Activated CD4-positive, alpha-beta T cell treated with anti-CD3 and anti-CD28 coated beads for 4 hours (primary cell): ENCODE measurements around the gene CUBN.

Experiments
- DNase-seq, 2 donors: peaks; one replicate each; pipeline ENCODE4 v3.0.0-alpha.2; 2020

The CUBN gene

DNA sequence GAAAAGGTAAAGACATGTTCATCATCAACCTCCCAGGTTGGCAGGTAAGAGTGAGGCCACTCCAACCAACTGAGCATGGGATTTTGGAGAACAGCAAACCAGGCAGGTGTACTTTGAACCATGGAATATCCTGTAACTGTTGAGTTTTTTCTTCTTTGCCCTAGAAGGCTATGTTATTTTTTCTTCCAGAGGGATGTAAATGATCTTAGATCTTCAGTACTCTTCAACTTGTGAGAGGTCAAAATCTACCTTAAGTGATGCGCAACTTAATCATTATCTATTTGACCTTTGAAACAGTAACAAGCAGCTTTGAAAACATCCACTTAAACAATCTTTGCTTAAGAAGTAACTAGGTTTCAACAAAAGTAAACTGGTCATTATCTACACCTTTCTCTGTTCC is at the start of gene CUBN:
CUBN (minus strand) TSS at position 71 of the 400 bp plus-strand sequence; CDS start at position 25, 46 bp downstream.
- no peak for DNase-seq

DNA sequence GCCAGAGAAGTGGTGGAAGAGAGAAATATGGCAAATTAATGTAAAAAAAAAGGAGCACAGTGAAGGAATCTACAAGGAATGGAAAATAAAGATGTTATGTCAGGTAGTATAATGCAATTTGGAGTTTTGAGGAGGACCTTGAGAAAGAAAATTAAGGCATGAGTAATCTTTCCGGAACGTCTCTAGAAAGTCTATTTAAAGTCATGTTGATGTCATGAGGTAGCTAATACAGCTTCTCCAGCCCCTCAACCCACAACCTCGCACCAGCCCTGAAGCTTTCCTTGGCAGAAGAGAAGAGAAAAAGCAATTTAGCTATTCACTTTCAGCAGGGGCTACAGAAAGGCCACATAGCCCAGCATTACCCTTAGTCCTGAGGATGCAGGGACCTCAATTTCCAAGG is 49.4 kb upstream of the CUBN start:
- no peak for DNase-seq

DNA sequence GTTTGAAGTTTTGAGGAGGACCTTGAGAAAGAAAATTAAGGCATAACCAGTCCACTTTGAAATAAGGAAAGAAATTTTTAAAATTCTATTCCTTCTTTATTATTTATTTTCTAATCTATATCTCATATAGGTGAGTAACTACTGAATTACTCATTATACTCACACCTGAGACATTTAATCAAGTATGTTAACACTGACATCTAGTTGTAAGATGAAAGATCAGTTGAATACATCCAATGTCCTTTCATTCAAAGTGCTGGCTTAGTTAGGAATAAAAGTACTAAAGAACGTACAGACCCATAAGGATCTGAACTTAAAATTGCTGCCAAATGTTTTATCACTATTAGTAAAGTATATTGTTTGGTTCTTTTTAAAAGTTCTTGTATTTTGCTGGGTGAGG is 48.4 kb upstream of the CUBN start:
- DNase-seq: no peak

DNA sequence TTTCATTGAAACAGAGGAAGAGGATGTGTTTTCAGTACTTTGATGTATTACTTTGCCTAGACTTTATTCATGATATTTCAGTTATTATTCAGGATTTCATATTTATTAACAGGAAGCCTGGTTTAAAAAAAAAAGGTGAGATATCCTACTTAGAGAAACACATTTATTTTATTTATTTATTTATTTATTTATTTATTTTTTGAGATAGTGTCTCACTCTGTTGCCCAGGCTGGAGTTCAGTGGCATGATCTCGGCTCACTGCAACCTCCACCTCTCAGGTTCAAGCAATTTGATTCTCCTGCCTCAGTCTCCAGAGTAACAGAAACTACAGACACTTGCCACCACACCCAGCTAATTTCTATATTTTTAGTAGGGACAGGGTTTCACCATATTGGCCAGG is 47.4 kb upstream of the CUBN start:
- DNase-seq: no peak

DNA sequence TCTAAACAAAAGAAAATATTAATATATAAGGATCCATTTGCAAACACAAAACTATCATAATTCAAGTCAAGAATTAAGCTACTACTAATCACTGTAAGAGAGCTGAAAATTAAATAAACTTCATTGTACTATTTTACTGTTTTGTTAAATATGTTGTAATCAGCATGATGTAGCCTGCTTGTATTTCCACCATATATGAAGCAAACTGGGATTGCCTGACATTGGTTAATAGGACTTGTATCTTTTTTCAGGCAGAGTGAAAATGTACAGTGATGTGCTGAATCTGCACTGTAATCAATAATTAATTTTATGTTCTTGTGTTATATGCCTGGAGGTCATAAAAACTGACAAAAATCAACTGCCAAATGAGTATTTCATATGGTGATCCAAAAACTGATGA is 46.5 kb upstream of the CUBN start:
- no peak for DNase-seq

DNA sequence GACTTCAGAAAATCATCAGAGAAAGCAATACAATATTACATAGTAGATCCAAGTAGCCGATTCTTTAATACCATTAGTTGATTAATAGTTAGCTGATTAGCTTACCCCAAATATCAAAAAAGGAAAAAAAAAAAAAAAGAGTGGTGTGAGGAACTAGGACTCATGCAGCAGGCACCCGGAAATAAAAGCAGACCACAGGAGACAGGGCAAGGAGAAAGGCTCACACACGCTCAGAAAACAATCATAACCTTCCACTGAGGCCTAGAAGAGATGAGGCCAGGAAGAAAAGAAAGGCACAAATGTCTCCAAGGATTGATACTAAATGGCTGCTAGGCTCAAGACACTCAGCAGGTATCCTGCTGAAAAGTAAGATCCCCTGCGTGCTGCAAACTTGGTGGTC is 45.9 kb upstream of the CUBN start:
- no peak for DNase-seq

DNA sequence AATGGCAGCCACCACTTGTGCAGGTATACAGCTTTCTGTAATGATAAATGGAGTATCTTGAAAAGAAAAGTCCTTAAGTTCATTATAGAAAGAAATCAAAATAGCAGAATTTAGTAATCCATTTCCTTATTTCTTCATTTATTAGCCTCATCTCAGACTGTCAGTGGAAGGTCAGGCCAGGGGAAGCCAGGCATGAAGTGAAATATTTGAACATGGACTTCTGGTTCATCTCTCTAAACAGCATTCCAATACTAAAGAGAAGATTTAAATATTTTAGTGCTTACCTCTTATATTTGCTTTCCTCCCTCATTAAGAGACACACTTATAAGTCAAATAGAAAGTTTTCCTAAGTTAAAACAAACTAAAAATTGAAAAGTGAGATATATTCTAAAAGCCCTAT is 45.0 kb upstream of the CUBN start:
- no peak for DNase-seq

DNA sequence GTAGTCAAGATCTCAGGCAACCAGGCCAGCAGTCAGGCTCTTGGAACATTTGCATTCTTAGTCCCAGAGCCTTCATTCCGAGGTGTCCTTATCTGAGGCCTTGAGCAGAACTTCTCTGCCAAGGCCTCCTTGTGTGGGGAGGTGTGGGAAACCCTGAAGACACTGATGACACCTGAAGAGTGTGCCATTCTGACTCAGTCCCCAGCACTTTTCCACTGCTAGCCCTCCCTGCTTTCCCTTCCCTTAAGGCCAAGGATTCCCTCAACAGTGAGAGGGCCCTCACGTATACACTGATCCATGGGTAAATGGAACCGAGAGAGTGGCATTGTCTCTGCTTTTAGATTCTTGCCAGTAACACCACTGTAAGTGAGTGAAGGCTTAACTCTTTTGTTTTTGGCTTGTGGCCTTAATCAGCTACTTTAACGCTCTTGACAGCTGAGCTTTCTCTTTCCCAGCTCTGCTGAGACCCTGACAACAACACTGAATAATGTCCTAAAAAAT is 41.6 kb upstream of the CUBN start:
- no peak for DNase-seq

DNA sequence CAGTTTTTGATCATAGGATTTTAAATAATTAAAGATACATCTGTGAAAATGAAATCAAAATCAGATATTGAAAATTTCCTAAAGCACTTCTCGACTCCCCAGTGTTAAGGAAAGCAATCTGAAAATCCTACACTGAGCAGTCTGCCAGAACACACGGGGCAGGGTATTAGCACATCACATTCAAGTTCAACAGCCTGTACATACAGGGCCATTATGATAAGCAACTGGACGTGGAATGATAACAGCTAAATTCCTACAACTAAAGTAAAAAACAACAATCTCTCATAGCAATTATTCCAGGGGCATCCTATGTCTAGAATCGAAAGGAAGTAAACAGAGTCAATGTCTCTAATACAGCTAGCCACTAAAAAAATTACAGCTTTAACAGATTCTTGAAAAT is 40.2 kb upstream of the CUBN start:
- DNase-seq: no peak

DNA sequence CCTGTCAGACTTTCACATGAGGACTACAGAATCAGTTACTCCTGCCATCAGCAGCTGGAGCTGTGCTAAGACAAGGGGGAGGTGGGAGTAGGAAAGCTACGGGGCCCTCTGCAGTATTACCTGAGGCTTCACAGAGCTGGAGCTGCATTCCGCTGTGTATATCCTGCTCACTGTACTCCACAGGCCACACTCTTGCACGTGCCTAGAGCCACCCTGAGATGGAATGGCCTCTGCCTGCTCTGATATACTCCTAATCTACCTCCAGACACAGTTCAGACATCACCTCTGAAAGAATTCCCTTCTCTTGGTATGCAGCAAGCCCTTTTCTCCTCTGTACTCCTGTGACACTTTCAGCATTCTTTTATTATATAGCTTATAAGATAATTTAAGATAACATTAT is 37.1 kb upstream of the CUBN start:
- DNase-seq: no peak

DNA sequence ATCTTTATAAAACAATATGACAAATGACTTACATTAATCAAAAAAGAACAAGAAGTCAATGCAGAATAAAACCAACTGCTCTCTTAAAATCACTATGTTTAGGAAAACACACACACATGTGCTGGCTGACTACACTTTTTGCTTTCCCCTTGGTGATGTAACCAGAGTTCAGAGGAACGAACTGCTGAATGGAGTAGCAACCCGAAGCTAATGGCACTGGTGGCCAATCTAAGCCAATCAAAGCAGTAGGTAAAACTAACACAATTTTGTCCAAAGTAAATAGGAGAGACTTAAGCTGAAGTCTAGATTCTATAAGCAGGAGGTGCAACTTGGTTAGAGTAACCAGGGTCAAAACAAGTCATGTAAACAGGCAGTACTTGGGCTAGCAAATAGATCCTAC is 33.2 kb upstream of the CUBN start:
- no peak for DNase-seq

DNA sequence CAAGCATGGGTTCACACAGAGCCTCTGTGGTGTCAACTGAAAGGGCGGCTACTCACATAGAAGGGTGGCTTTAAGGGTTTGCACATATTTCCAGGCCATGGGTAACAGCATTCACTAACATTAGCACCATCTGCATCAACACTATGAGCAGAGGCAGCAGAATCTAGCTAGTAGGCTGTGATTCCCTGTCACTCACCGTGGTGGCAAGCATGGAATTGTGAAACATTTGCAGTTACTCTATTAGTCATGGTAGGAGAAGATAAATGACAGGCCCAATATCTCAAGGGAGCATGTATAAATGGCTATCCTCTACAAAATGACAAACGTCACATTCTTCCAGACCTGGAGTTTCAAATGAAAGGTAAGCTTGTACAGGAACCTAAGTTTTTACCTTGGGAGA is 32.2 kb upstream of the CUBN start:
- DNase-seq: no peak

DNA sequence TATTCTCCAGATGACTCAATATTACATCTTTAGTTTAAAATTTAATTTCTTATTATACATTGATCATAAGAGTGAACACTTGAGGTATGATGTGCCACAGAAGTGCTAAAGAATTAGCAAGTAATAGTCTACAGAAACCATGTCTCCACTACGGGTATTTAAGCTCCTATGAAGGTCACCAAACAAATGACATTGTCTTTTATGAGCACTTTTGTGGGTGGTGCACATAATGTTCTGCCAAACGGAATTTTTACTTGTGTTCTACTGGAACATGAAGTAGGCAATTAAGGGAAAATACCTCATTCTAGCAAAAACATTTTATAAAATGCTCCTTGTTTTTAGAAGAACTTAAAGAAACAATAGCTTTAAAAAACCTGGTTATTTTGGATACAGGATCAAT is 27.4 kb upstream of the CUBN start:
- DNase-seq: no peak

DNA sequence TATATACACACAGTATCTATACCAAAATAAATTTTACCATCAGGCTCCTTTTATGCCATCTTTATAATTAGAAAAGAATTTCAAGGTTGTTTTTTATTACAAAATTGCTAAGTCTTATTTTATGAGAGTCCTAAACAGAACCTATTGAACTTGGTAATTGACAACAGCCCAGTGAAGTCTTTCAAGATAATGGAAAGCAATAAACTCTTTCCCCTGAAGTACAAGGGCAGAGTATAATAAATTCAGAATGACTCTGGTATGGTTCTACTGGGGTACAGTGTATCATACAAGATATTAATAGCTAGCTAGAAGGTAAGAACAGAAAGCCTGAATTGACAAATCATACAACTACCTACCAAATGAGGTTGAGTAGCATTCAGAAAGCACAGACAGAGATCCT is 26.2 kb upstream of the CUBN start:
- no peak for DNase-seq

DNA sequence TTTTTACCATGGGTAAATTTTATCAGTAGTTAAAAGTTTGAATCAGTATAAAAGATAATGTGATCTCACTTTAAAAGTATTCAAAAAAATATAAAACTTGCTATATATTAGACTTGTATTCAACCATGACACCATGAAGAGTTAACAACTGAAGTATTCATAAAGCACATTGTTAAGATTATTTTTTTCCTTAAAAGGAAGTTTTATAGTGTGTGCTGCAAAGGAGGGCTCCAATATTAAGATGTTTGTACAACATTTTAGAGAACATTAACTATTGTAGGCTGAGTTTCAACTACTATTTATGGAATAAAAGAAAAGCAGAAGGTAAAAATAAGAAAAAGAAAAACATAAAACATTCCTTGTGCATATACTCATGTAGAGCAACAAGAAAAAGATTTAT is 24.5 kb upstream of the CUBN start:
- no peak for DNase-seq

DNA sequence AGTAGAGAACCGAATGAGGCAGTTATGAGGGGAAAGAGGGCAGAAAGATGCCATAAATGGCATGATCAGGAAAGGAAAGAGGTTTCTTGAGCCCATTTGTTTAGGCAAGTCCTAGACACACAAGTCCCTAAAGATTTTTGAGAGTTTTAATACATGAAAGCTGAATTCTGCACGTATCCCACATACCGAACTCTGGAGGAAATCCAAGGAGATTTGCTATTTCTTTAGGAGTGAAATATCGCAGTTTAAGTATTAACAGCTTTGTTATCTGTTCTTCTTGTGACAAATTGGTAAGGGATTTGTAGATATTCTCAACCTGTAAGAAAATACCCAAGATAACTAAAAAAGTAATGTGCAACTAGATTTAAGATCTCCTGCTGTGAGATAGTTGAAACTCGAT is 23.7 kb upstream of the CUBN start:
- no peak for DNase-seq

DNA sequence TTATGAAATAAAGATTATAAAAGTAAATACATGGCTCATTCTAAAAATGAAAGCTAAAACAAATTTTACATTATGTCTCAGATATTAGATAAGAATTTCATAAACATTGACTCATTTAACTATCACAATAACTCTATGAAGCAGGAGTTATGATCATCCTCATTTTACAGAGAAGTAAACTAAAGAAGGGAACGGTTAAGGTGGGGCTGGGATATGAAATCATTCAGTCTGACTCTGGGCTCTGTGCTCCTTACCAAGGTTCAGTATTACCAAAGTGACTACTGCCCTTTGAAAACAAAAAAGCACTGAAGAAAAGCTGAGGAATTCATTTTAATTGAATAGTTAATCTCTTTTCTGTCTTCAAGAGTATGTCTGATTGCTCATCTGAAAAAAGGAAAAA is 22.1 kb upstream of the CUBN start:
- DNase-seq: no peak

DNA sequence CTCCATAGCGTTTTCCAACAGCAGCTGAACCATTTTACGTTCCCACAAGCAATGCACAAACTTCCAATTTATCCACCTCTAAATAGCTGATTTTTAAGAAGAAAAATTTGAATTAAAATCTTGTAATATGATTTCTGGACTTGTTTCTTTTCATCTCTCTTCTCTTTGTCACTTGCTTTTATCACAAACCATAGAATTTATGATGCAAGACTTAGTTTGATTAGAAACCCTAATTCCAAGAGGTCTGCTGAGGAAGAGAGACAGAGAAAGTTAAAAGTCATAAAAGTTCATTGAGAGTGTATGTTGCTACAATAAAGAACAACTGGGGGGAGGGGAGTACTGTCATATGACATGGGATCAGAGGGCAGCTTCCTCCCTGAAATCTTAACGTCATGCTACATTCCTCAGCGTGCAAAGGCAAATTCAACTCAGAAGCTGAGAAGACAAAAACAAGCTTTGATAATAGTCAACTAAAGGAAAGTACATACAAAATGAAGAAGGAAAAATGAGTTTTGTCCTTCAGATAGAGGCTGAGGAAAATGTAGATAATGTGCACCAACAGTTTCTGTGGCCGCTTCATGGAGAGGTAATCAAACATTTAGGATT is 18.4 kb upstream of the CUBN start:
- DNase-seq: no peak

DNA sequence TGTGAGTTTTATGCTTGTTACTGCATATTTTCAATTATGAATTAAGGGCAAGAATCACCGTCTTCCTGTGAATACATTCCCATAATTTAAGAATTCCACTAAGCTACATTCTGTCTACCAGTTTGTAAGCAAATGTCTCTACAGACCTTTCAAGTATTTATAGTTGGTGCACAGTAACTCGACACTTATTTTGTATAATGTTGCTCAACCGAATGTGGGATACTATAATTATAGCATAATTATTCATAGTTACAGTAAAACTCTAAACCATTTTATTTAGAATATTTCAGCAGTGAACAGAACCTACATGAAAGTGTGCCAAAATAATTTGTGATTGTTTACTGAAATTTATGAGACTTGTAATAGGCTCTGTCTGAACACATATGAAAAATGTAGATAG is 17.3 kb upstream of the CUBN start:
- DNase-seq: no peak

DNA sequence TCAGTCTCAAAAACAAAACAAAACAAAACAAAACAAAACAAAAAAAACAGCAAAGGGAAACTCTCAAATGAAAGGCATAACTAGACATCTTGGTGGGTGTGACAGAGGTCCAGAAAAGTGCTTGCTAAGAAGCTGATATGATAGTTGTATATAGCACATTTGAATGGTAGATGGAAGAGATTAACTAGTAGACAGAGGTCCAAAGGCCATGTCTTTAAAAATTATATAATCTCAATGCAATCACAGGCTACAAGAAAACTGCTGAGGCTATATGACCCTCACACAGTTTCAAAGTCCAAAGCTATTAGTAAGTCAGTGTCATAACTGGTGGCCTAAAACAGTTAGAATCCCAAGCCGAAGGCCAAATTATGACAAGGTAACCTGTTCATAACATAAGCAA is 15.6 kb upstream of the CUBN start:
- no peak for DNase-seq

DNA sequence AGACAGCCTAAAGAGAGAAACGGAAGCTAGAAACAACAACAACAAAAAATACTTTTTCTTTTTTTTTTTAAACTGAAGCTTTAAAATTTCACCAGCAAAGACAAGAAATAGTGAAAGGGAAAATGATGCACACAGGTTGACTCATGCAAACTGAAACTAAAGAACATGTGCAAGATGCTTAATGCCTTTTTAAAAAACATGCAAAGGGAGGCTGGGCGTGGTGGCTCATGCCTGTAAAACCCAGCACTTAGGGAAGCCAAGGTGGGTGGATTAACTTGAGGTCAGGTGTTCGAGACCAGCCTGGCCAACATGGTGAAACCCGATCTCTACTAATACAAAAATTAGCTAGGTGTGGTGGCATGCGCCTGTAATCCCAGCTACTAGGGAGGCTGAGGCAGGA is 15.1 kb upstream of the CUBN start:
- peak; percentile 33 to 42 for DNase-seq

DNA sequence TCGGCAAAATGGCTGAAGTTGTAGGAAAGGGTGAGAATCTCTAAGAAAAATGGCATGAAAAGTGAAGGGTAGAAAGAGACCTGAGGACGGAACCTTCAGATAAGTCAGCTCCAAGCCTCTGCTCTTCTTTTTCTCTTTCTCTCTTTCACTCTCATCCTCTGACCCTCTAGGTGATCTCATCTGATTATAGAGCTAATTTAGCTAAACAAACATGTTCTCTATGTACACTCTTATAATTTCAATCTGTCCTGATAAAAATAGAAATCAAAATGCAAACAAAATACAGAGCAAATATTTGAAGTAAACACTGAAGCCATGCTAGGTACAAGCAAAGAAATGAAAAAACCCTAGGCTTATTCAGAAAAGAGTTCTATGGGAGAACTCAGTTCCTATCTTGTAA is 14.4 kb upstream of the CUBN start:
- DNase-seq: no peak

DNA sequence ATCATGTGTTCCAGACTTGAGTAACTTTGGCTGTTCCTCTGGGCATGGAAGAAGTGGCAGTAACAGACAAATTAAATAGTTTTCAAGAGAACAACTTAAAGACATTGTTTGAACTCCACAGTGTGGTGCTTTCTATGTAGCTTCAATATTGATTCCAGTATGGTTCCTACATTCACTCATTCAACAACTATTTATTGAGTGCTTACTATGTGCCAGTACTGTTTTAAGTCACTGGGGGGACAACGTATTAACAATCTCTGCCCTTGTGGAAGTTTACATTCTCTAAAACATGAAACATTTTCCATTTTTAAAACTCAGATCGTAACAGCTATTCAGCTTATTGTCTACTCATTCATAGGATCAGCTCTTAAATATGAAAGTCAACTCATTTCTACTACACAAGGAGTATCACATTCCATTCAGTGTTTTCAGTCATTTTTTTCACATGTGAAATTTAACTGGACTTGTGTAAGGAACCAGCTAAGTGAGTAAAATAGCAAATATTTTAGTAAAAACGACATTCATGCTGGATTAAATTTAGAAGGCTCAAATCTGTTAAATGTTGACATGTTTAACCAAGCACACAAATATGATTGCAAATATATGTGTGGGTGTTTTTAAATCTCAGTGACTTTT is 13.6 kb upstream of the CUBN start:
- DNase-seq: no peak

DNA sequence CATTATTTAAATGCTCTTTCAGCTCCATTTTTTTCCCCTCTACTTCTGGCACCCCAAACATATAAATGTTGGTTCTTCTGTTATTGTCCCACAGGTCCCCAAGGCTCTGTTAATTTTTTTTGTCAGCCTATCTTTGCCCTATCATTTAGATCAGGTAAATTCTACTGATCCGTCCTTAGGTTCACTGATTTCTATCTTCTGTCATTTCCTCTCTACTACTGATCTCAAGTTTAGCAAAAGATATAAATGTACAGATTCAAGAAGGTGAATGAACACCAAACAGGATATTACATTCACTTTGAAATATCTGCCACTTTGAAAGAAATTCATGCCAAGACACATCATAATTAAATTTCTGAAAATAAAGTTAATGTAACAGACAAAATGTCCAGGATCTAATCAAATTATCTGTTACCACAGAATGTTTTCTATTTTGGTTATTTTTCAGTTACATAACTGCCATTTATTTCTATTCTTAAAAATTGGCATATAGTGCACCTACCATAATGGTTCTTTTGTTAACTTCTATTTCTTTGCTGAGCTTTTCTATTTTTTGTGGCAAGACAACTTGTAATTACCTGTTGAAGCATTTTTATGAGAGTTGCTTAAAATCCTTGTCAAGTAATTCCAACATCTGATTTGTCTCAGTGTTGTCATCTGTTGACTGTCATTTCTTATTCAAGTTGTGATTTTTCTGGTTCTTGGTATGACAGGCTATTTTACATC is 12.1 kb upstream of the CUBN start:
- no peak for DNase-seq

DNA sequence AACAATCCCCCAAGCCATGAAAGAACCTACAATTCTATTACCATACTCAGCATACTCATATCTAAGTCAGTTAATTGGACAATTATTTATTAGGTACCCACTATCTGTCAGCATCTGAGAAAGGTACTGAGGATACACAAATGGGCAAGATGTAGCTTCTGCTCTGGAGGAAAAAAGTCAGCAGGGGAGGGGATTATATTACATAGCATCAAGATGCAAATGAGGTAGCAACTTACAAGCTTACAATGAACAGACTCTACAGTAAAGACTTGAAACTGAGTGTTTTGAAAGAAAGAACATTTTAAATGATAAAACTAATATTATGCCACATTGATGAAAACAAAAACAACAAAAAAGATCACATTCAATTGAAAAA is 10.8 kb upstream of the CUBN start:
- no peak for DNase-seq
